GM21619 (cell line): ENCODE measurements around the gene VPS26A.
"Not testable (repeated sequence)": the region's sequence is repeated elsewhere in the genome, so short reads cannot be mapped to it uniquely, and the experiment has no call there.

Source experiments
- ATAC-seq: cut with Tn5 transposase; IDR thresholded peaks from one replicate; pipeline ENCODE4 v1.9.1; 2021; ENCODE audit not compliant: unreplicated experiment

The VPS26A gene

DNA sequence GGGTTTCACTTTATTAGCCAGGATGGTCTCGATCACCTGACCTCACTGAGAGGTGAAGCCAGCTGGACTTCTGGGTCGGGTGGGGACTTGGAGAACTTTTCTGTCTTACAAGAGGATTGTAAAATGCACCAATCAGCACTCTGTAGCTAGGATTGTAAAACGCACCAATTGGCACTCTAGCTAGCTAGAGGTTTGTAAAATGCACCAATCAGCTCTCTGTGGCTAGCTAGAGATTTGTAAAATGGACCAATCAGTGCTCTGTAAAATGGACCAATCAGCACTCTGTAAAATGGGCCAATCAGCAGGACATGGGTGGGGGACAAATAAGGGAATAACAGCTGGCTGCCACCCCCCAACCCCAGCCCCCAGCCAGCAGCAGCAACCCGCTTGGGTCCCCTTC is 51.3 kb downstream of the VPS26A start:
- ATAC-seq: not testable (repeated sequence)

DNA sequence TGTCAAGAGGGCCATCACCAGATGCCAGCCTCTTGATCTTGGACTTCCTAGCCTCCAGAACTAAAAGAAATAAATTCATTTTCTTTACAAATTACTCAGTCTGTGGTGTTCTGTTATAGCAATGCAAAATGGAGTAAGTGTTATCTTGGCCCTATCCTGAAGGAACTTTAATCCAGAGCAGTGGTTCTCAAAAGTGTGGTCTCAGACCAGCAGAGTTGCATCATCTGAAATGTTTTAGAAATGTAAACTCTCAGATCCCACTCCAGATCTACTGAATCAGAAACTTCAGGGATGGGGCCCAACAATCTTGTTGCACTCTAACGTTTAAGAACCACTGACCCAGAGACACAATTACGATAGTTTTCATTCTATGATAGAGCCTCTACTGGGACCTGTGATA is 52.8 kb downstream of the VPS26A start:
- ATAC-seq: no peak

DNA sequence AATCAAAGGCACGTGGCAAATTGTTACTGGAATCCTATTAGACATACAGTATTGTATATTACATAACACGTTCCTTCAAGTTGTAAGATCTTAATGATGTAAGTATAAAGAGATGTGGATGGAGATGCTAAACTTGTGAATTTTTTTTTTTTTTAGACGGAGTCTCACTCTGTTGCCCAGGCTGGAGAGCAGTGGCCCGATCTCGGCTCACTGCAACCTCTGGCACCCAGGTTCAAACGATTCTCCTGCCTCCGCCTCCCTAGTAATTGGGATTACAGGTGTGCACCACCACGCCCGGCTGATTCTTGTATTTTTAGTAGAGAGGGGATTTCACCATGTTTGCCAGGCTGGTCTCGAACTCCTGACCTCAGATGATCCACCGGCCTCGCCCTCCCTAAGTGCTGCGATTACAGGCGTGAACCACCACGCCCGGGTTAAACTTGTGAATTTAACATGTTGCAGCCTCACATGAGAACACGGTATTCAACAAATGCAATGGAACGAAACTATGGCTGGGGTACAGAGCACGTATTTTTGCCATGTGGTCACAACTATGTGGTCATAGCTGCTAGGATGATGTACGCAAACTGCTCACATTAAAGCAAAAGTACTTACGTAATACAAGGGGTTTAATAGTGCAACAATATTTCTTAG is 55.2 kb downstream of the VPS26A start:
- ATAC-seq: peak; percentile 12

DNA sequence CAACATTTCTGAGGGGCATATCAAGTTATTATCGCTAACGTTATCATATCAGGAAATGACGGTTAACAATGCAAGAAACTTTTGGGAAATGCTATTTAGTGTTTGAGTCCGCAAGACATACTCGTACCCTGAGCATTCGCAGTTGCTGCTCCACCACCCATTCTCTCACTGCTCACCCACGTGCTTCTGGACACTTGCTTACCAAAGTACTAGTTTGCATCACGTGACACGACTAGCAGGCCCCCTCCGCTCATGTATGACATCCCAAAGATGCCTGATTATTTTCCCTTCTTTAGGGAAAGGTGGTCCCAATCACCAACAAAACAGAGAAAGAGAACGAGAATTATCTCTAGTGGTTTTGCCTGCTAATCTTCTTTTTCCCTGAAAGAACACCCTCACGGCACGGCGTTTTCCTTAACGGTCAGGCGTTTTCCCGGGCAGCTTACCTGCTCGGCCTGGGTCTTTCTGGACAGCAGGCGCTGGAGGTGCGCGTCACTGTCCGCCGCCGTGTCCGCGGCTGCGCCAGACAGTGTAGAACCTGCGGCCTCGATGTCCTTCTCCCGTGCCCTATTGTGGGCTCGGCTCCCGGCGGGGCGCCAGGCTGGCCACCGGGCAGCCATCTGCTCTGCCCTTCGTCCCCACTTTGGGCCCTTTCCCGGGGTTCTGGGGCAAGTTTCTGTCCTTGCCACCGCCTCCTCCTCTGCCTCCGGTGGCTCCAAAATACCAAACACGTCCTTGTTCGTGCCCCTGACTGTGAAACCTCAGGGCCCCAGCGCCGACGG is 56.0 kb downstream of the VPS26A start, which contains the start of gene SUPV3L1:
Gene SUPV3L1, plus strand, starts transcription at position 492 of the 782 bp plus-strand sequence. Its CDS starts 58 bp downstream, at position 550.
- peak; percentile 82 for ATAC-seq

DNA sequence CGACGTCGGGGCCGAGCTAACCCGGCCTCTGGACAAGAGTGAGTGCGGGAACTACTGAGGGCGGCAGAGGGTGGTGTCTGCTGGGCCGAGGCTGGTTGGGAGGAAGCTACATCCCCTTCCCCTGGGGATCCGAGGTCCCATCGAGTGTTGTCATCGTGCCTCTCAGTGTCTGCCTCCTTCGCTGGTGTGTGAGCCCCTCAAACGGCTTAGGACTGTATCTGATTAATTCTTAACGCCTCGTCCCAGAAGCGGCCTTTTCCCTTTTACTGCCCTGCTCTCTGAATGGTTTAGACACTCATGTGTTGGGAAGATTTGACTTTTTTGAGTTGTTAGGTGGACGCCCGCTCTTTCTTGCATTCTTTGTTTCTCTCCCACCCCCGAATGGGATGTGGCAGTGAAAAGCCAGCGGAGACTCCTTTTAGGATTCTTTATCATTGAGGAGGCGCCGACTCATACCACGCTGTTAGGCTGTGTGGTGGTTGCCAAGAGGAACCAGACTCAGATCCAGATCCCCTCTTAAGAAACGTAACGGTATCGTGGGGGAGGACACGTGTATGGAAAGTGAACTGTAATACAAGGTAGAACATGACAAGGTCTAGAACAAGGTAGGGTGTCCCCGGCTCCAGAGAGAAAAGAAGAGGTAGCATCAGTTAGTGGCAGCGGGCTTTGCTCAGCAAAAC is 56.7 kb downstream of the VPS26A start:
- peak; percentile 33 for ATAC-seq

DNA sequence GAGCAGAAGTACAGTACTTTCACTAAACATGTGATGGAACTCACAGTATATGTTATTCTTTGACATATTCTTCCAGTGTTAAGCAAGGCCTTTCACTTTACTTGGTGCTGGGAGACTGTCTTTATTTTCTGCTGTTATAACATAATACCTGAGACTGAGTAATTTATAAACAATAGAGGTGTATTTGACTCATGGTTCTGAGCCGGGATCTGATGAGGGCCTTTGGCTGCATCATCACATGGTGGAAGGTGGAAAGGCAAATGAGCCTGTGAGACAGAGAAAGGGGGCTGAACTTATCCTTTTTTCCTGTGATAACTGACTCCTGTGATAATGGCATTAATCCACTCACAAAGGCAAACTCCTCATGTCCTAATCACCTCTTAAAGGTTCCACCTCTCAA is 57.5 kb downstream of the VPS26A start:
- no peak for ATAC-seq

DNA sequence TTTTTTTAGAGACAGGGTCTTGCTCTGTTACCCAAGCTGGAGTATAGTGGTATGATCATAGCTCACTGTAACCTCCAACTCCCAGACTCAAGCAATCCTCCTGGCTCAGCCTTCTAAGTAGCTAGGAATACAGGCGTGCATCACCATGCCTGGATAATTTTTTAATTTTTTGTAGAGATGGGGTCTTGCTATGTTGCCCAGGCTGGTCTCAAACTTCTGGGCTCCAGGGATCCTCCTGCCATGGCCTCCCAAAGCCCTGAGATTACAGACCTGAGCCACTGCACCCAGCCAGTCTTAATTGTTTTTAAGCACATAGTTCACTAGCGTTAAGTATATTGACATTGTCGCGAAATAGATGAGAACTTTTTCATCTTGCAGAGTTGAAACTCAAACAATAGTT is 58.0 kb downstream of the VPS26A start:
- no peak for ATAC-seq

DNA sequence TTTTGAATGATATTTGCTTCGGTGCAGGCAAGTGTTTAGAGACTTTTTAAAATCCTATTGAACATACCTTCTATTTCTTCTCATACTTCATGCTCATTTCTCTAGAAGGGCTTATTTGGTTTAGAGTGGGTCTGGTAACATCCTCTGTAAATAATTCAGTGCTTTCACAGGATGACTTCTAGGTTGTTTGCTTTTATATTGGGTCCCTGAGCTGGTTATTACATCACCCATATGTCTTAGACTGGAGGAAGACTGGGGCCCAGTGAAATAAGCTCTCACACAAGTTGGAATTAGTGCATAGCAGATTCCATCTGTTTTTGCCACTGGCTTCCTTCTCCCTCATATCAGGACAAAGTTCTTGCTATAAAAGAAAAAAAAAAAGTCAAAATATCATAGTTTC is 62.5 kb downstream of the VPS26A start:
- ATAC-seq: no peak

DNA sequence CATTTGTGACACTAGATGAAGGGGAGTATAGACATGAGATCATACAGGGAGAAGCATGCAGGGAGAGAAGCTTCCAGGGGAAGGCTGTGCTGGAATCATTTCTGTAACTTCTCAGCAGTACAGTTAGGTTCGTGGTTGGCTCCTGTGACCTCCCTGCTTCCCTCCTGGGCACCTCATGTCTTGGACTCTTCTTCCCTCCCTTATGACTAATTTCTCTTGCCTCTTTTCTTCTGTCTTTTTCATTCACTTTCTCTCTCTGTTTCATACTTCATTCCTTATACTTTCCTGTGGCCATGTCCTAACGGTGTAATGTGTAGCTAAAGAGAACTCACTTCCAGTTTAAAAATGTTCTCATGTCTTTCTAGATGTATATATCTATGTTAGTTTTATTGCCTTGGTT is 77.1 kb downstream of the VPS26A start:
- no peak for ATAC-seq

DNA sequence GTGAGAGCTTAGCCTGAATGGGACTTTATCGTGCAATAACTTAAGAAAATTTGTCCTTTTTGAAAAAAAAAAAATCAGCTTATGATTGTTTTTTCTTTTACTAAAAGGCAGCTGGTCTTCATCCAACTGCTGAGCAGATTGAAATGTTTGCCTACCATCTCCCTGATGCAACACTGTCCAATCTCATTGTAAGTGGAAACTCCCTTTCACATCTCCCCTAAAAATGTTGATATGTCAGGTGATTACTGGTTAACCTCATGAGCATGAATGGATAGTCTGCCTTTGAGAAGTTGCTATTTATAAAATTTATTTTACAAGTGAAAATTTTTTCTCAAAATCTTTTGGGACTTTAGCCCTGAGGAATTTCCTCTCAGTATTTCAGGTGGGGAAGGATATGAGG is 78.4 kb downstream of the VPS26A start:
- ATAC-seq: no peak

DNA sequence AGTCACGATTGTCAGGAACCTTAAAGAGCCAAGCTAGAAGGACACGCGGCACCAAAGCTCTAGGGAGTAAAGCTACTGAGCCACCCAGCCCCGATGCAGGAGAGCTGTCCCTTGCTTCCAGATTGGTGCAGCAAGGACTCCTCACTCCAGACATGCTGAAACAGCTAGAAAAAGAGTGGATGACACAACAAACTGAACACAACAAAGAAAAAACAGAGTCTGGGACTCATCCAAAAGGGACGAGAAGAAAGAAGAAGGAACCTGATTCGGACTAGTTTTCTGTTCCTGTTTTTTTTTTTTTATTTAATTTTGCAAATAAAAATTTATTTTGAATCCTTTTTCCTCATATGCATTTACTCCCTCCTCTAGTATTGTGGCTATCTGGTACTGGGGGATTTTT is 84.8 kb downstream of the VPS26A start:
- ATAC-seq: no peak

DNA sequence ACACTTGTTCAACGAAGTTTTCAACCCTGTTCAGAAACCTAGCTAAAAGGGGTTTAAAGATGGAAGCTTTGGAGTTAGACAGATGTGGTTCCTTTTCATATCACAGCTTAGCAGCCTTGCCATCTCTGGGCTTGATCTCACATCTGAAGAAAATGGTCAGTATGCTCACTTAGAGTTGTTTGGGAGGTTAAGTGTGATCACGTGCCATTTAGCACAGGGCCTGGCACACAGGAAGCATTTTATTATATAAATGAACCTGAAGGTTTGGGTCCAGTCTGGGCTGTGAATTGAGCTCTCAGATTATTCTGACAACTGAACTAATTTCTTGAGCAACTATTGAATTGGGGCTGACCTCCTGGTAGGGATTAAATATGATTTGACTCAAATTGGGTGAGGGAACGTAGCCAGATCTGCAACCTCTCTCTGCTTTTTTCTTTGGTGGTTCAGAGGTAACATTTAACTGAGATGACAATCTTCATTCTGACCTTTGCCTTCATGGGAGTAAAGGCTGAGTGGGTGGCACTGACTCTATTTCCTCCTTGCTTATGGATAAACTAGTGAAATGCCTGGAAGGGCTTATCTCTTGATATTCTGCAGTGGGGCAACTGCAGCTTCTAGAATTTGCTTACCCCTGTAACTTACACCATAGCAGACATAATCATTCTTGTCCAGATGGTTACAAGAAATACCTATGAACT is 86.0 kb downstream of the VPS26A start:
- no peak for ATAC-seq

DNA sequence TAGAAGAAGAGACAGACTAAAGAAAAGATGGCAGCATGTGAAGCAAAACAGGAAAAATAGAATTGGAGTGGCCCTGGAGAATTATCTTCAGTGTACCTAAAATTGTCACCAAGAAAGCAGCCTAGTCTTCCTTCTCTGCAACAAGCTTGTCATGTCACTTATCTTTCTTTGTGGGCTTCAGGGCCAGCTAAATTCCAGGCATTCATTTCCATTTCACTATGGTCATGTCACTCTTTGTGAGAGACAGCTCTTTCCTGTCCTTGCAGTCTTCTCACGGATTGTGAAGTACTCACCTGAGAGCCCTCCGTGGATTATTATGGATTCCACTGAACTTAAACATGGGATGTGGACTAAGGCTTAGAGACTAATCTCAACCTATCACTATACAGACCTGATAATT is 87.1 kb downstream of the VPS26A start:
- no peak for ATAC-seq

DNA sequence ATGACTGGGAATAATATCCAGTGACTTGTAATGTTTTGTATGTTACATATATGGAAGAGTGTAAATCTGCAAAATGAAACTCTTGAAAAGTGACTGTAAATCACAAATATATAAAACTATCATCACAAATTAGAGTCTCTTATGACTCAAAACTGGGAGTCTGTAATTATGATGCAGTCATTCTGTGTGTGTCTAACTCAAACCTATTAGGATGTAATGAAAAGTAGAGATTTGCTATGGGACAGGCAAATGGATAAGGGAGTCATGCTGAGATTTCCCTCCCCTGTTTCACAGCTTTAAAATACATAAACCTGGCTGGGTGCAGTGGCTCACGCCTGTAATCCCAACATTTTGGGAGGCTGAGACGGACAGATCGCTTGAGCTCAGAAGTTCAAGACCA is 87.5 kb downstream of the VPS26A start:
- no peak for ATAC-seq

DNA sequence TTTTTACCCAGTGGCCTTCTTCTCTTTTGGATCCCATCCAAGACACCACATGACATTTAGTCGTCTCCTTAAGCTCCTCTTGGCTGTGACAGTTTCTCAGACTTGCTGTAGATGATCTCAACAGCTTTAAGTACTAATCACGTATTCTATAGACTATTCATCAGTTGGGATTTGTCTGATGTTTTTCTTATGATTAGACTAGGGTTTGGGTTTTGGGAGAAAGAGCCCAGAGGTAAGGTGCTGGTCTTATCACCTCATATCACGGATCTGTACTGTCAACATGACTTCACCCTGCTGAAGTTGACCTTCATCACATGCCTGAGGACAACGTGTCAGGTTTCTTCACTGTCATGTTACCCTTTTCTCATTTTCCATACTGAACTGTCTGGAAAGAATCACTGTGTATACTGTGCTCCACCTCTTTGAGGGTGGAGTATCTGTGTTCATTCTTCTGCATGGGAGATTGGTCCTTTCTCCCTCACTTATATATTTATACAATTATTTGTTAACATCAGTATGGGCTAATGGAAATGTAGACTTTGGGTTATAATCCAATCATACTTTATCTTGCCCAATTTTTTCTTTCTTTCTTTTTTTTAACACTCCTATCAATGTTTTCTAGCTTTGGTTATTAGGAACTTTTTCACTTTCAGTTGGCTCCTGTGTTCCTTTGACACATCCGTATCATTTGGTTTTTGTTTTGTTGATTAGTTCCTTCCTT is 89.8 kb downstream of the VPS26A start:
- no peak for ATAC-seq

DNA sequence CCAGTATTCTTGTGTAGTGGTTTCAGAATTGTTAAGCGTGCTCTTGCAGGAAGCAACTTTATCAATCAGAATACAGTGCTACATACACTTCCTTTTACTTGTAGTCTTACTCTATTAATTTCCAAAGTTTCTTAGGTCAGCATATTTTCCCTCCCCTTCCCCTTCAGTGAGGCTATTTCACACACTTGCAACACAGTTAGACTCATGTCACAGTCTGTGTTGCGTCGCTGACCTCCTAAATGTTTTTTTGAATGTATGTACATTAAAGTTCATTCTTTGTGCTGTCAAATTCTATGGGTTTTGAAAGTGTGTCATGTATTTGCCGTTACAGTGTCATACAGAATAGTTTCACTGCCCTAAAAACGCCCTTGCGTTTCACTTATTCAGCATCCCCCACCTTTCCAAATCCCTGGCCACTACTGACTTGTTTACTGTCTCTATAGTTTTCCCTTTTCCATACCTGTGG is 90.7 kb downstream of the VPS26A start:
- ATAC-seq: no peak

DNA sequence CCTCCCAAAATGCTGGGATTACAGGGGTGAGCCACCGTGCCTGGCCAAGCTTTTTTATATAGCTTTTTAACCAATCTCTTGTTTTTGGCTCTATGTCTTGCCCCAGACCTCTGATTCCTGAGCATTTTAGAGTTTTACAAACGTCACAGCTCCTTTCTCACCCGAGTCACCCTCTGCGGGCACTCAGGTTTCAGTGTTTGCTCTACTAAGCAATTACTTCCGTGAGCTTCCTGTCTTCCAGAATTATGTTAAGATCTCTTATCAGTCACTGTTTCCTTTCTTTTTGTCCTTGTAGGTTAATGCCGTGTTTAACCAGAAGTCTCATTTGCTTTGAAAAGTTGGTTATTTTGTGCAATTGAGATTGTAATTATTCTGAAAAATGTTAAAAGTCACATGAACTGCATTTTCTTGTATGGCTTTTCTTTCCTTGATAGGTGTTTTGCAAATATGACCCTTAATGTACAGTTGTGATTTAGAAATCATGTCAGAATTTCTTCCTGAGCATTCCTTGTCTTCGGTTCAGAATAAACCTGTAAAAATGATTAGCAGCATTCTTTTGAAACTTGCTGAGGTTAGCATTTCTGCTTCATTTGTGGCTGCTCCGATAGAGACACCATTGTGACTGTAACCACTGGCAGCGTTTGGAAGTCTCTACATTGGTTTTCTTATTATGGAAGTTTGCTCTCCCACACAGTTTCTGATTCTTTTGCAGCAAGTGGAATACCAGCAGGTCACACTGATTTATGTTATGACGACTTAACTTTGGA is 91.6 kb downstream of the VPS26A start:
- no peak for ATAC-seq

DNA sequence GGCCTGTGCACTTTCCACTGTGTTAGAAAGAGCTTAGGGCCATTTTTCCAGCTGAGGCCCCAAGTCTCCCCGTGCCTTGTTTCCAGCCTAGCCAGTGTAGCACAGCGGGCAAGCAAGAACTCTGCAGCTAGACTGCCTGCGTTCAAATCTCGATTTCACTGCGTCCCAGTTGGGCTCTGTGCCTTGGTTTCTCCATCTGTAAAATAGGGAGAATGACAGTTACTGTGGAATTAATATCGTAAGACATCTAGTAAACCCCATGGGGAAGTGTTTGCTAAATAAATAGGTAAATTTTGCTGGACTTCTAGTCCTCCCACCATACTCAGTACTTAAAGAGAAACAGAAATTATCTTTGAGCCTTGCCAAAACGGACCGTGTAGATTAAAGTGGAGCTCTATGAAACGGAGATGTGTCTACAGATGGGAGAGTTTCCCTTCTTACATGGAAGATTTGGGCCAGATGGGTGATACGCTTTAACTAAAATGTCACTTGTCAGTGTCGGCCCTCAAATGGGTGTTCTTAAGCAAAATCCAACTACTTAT is 92.7 kb downstream of the VPS26A start:
- no peak for ATAC-seq

DNA sequence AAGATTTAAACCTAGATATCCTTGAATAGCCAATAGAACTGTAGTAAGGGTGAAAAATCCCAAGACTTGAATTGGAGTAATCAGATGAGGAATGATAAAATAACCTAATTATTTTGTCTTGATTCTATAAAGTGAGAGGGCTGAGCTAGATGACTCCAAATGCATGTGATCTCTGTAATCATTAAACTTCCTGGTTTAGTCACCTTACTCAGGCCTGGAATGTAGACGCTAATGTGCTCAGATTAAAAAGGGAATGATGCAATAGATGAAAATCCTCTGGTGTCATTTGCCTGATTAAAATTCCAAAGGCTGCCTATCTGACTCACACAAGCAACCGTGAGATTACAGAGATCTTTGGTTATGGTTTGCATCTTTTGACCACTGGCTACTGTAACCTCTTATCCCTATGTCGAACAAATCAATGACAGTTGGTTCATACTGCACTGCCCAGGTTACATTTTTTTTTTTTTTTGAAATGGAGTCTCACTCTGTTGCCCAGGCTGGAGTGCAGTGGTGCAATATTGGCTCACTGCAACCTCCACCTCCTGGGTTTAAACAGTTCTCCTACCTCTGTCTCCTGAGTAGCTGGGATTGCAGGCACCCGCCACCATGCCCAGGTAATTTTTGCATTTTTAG is 93.3 kb downstream of the VPS26A start:
- ATAC-seq: no peak
